Caco-2 (cell line): ENCODE measurements around the gene PMAIP1. TPM values are rescaled to one million over a fixed set of nuclear protein-coding genes. Genes with fewer than 3 reads are reported as not detected.
"Not testable (repeated sequence)": the region's sequence is repeated elsewhere in the genome, so short reads cannot be mapped to it uniquely, and the experiment has no call there.

Source experiments
- BruUV-seq: library from RNA; stranded (reverse); fragments of 400-500 nt; replicated peaks from 2 replicates; lab custom pipeline; 2021; lab: Mats Ljungman, UMichigan
- CTCF ChIA-PET: fragments of 300-600 bp; sonication (Branson Sonifier 250); formaldehyde crosslinking; loops from one replicate; lab custom pipeline; 2022; ENCODE audit warnings: antibody characterized with exemption; lab: Charles Lee
- POLR2A ChIA-PET: fragments of 300-600 bp; sonication (Branson Sonifier 250); formaldehyde crosslinking; loops from one replicate; lab custom pipeline; 2022; ENCODE audit warnings: antibody characterized with exemption; lab: Charles Lee
- DNase-seq, 2 experiments: peaks; one replicate each; pipeline versions ENCODE4 v3.0.0 to v3.0.0-alpha.2; 2020 to 2022
- H3K27me3 ChIP-seq: replicated peaks from 2 replicates; pipeline ENCODE4 v1.6.0; 2011; ENCODE audit warnings: low read length; ENCODE audit not compliant: control insufficient read depth, insufficient read depth
- H3K36me3 ChIP-seq: 2 replicates; pipeline ENCODE4 v1.5.1; 2011; ENCODE audit warnings: low read length; ENCODE audit not compliant: control insufficient read depth, insufficient read depth
- H3K4me1 ChIP-seq: fragments of 250-450 bp; sonication (Bioruptor Pico); 2 replicates; pipeline ENCODE4 v1.5.1; 2020; ENCODE audit warnings: mild to moderate bottlenecking
- H3K4me3 ChIP-seq: 2 replicates; pipeline ENCODE4 v1.5.1; 2011; ENCODE audit warnings: low read depth, mild to moderate bottlenecking, control low read depth, low read length
- H3K9me3 ChIP-seq: fragments of 250-450 bp; sonication (Bioruptor Pico); 2 replicates; pipeline ENCODE4 v1.5.1; 2020; ENCODE audit warnings: mild to moderate bottlenecking, moderate library complexity
- H3K27ac Mint-ChIP-seq: one replicate; pipeline ENCODE4 v1.8.0; 2022; ENCODE audit warnings: mixed read lengths; ENCODE audit not compliant: unreplicated experiment
- H3K27me3 Mint-ChIP-seq: one replicate; pipeline ENCODE4 v1.8.0; 2022; ENCODE audit warnings: mixed read lengths; ENCODE audit not compliant: insufficient read depth, unreplicated experiment
- H3K36me3 Mint-ChIP-seq: one replicate; pipeline ENCODE4 v1.8.0; 2022; ENCODE audit warnings: mild to moderate bottlenecking, mixed read lengths; ENCODE audit not compliant: insufficient read depth, unreplicated experiment
- H3K4me1 Mint-ChIP-seq: one replicate; pipeline ENCODE4 v1.8.0; 2022; ENCODE audit warnings: low read depth, mixed read lengths; ENCODE audit not compliant: unreplicated experiment
- H3K4me3 Mint-ChIP-seq: one replicate; pipeline ENCODE4 v1.8.0; 2022; ENCODE audit warnings: mild to moderate bottlenecking, moderate library complexity, mixed read lengths; ENCODE audit not compliant: unreplicated experiment
- H3K9me3 Mint-ChIP-seq: one replicate; pipeline ENCODE4 v1.8.0; 2022; ENCODE audit warnings: mixed read lengths; ENCODE audit not compliant: unreplicated experiment
- CTCF ChIP-seq, 2 experiments: fragments of 200-600 bp in 1 of 2; IDR thresholded peaks; 1 replicate in 1 of 2; 2 replicates in 1 of 2; pipeline versions ENCODE4 v1.5.1 to v1.8.0; 2011 to 2022; ENCODE audit warnings: antibody characterized with exemption in 1 of 2, control low read depth in 1 of 2, inconsistent platforms in 1 of 2, low read depth in 1 of 2, low read length in 1 of 2, mild to moderate bottlenecking in 1 of 2, moderate library complexity in 1 of 2; ENCODE audit not compliant: insufficient read depth in 1 of 2, severe bottlenecking in 1 of 2, unreplicated experiment in 1 of 2
- intact Hi-C: fragments of 100-400 bp; cut with micrococcal nuclease; formaldehyde crosslinking; loops from one replicate; pipeline ENCODE4 v1.10.0; 2022; ENCODE audit not compliant: unreplicated experiment
- total RNA-seq: library from RNA; stranded (reverse); gene quantifications from 2 replicates; pipeline ENCODE4 v1.2.3, GENCODE V29; 2022

The PMAIP1 gene
- total RNA-seq, 1 experiment from 2014 or later = 2.3 TPM

- Histone ChIP-seq H3K9me3 (no peaks in the 10 kb centered on the region), H3K4me1 (no peaks in the 10 kb centered on the region), H3K36me3 (no peaks in the 10 kb centered on the region), H3K4me3 (no peak overlapping the region), H3K27me3 (no peaks in the 10 kb centered on the region)
- POLR2A ChIA-PET = no interaction called here
- Mint-ChIP-seq H3K4me3 (no peak overlapping the region), H3K27ac (no peak overlapping the region), H3K9me3 (no peaks in the 10 kb centered on the region), H3K36me3 (no peaks in the 10 kb centered on the region), H3K4me1 (no peaks in the 10 kb centered on the region), H3K27me3 (no peaks in the 10 kb centered on the region)
- intact Hi-C loops = no loop called here
- BruUV-seq = no TSS peak
- CTCF ChIA-PET = interaction anchor here (0.7 kb wide), 1 partner anchor 394 kb away, joined by 3 read pairs; no protein-coding TSS in a partner anchor
- TF ChIP-seq CTCF (IDR thresholded peaks at IDR 0.05; ENCODE audit: insufficient read depth in 1 of 2, low read depth in 1 of 2, low read length in 1 of 2, severe bottlenecking in 1 of 2, unreplicated experiment in 1 of 2) = no peak
- DNase-seq = no peak
These were observed 46.4 kb upstream of the PMAIP1 start for GRCh38 chr18:59853380-59853779.

- POLR2A ChIA-PET, H3K4me3 Mint-ChIP-seq, H3K9me3 Mint-ChIP-seq, H3K9me3 ChIP-seq, BruUV-seq, DNase-seq, H3K27ac Mint-ChIP-seq, H3K27me3 ChIP-seq, H3K27me3 Mint-ChIP-seq, H3K4me1 ChIP-seq, intact Hi-C loops, H3K36me3 ChIP-seq, H3K4me1 Mint-ChIP-seq, H3K36me3 Mint-ChIP-seq, H3K4me3 ChIP-seq: not testable (repeated sequence)
- CTCF ChIA-PET = interaction anchor here (0.7 kb wide), 1 partner anchor 394 kb away, joined by 3 read pairs; no protein-coding TSS in a partner anchor
These were observed 45.8 kb upstream of the PMAIP1 start for GRCh38 chr18:59853988-59854387.

GRCh38 chr18:59861009-59861408, 38.8 kb upstream of the PMAIP1 start:
- no peaks in the 10 kb centered on the region for H3K27me3 ChIP-seq
- Mint-ChIP-seq H3K27ac (no peak overlapping the region), H3K9me3 (no peaks in the 10 kb centered on the region), H3K36me3 (no peaks in the 10 kb centered on the region), H3K4me3 (no peak overlapping the region), H3K27me3 (no peaks in the 10 kb centered on the region), H3K4me1 (no peaks in the 10 kb centered on the region)
- intact Hi-C loops = no loop called here
- H3K36me3 ChIP-seq = no peaks in the 10 kb centered on the region
- DNase-seq = no peak
- CTCF ChIA-PET = no interaction called here
- H3K4me3 ChIP-seq = no peak overlapping the region
- BruUV-seq = no TSS peak
- POLR2A ChIA-PET = no interaction called here
- no peaks in the 10 kb centered on the region for H3K9me3 ChIP-seq
- no peak for TF ChIP-seq CTCF (IDR thresholded peaks at IDR 0.05; ENCODE audit: insufficient read depth in 1 of 2, low read depth in 1 of 2, low read length in 1 of 2, severe bottlenecking in 1 of 2, unreplicated experiment in 1 of 2)
- H3K4me1 ChIP-seq = no peaks in the 10 kb centered on the region
